H1 (cell line): Measurements from ENCODE around the gene UGT1A9. TPM values are rescaled to one million over a fixed set of nuclear protein-coding genes. Genes with fewer than 3 reads are reported as not detected.

Experiments
- CTCF ChIA-PET: fragments of 300-600 bp; sonication (Branson Sonifier 250); formaldehyde crosslinking; loops from one replicate; lab custom pipeline; 2021; ENCODE audit not compliant: partially characterized antibody; lab: Charles Lee
- POLR2A ChIA-PET: fragments of 300-600 bp; sonication (Branson Sonifier 250); formaldehyde crosslinking; loops from one replicate; lab custom pipeline; 2021; ENCODE audit warnings: inconsistent platforms; ENCODE audit not compliant: partially characterized antibody; lab: Charles Lee
- DNase-seq, 2 experiments: peaks; one replicate each; pipeline versions ENCODE4 v3.0.0 to v3.0.0-alpha.2; 2010 to 2022; ENCODE audit warnings: low spot score in 2 of 2, low read depth in 1 of 2, mixed read lengths in 1 of 2
- FAIRE-seq: peaks from 2 replicates; lab custom pipeline; 2011; peaks lifted over from hg19 to GRCh38; lab: Jason Lieb, UNC
- H2AFZ ChIP-seq: 2 replicates; pipeline ENCODE4 v1.8.1; 2012; ENCODE audit warnings: low read length, inconsistent platforms
- H2AK5ac ChIP-seq: 2 replicates; pipeline ENCODE4 v1.6.1; 2013; ENCODE audit warnings: low read depth, low read length
- H2BK120ac ChIP-seq: replicated peaks from 2 replicates; pipeline ENCODE3; 2013; ENCODE audit warnings: low read depth, low read length, inconsistent platforms
- H2BK12ac ChIP-seq: 2 replicates; pipeline ENCODE4 v1.6.1; 2013; ENCODE audit warnings: low read depth, low read length
- H2BK15ac ChIP-seq: 2 replicates; pipeline ENCODE4 v1.6.1; 2013; ENCODE audit warnings: low read length
- H2BK20ac ChIP-seq: 2 replicates; pipeline ENCODE4 v1.6.1; 2013; ENCODE audit warnings: low read length
- H2BK5ac ChIP-seq: 2 replicates; pipeline ENCODE4 v1.6.1; 2013; ENCODE audit warnings: low read depth, low read length
- H3K14ac ChIP-seq: 2 replicates; pipeline ENCODE4 v1.6.1; 2013; ENCODE audit warnings: inconsistent platforms; ENCODE audit not compliant: insufficient read length
- H3K18ac ChIP-seq: 2 replicates; pipeline ENCODE4 v1.6.1; 2013; ENCODE audit warnings: low read length; ENCODE audit errors: extremely low read depth
- H3K23ac ChIP-seq: 2 replicates; pipeline ENCODE4 v1.6.1; 2013; ENCODE audit warnings: inconsistent platforms; ENCODE audit not compliant: insufficient read length
- H3K23me2 ChIP-seq: 2 replicates; pipeline ENCODE4 v1.6.1; 2013; ENCODE audit warnings: low read depth, low read length
- H3K27ac ChIP-seq: 2 replicates; pipeline ENCODE4 v1.6.1; 2011; ENCODE audit warnings: low read depth, low read length, inconsistent platforms
- H3K27me3 ChIP-seq, 4 experiments: replicated peaks in 1 of 4; 1 replicate in 1 of 4; 2 replicates in 3 of 4; pipeline versions ENCODE4 v1.6.1 to v1.8.1; 2011 to 2013; ENCODE audit warnings: low read length in 3 of 4, mild to moderate bottlenecking in 3 of 4, inconsistent platforms in 2 of 4, mixed read lengths in 2 of 4, moderate library complexity in 1 of 4; ENCODE audit not compliant: control insufficient read depth in 3 of 4, insufficient read depth in 3 of 4; ENCODE audit errors: extremely low read depth in 1 of 4
- H3K36me3 ChIP-seq, 4 experiments: 2 replicates each; pipeline versions ENCODE4 v1.6.1 to v1.8.1; 2011 to 2013; ENCODE audit warnings: mild to moderate bottlenecking in 4 of 4, low read length in 3 of 4, moderate library complexity in 2 of 4, control low read depth in 1 of 4, inconsistent platforms in 1 of 4; ENCODE audit not compliant: insufficient read depth in 4 of 4, control insufficient read depth in 2 of 4
- H3K4ac ChIP-seq: replicated peaks from 2 replicates; pipeline ENCODE3; 2013; ENCODE audit warnings: low read length, low read depth, mixed read lengths, inconsistent platforms; ENCODE audit not compliant: insufficient read length
- H3K4me1 ChIP-seq, 4 experiments: replicated peaks in 1 of 4; 1 replicate in 1 of 4; 2 replicates in 3 of 4; pipeline versions ENCODE4 v1.6.1 to v1.8.1; 2011 to 2013; ENCODE audit warnings: low read length in 3 of 4, inconsistent platforms in 2 of 4, mixed read lengths in 1 of 4; ENCODE audit not compliant: insufficient read depth in 4 of 4, control insufficient read depth in 3 of 4
- H3K4me2 ChIP-seq, 2 experiments: 2 replicates each; pipeline versions ENCODE4 v1.6.1 to v1.8.1; 2011 to 2013; ENCODE audit warnings: low read depth in 2 of 2, low read length in 2 of 2, control low read depth in 1 of 2, inconsistent platforms in 1 of 2, mild to moderate bottlenecking in 1 of 2; ENCODE audit not compliant: insufficient read depth in 1 of 2
- H3K4me3 ChIP-seq, 4 experiments: fragments of 200-600, 300-600 bp in 1 of 4; sonication (generic), shearing (Covaris generic), sonication (Bioruptor Twin) in 1 of 4; 2 replicates each; pipeline versions ENCODE4 v1.5.1 to v1.8.1; 2011 to 2016; ENCODE audit warnings: low read length in 4 of 4, low read depth in 3 of 4, control low read depth in 2 of 4, inconsistent platforms in 2 of 4, mild to moderate bottlenecking in 2 of 4, mixed read lengths in 1 of 4, moderate library complexity in 1 of 4; ENCODE audit not compliant: insufficient read depth in 2 of 4; ENCODE audit errors: extremely low read depth in 1 of 4
- H3K56ac ChIP-seq: replicated peaks from 2 replicates; pipeline ENCODE3; 2013; ENCODE audit warnings: low read depth, mild to moderate bottlenecking, mixed read lengths, low read length, inconsistent platforms; ENCODE audit not compliant: insufficient read length
- H3K79me1 ChIP-seq: 2 replicates; pipeline ENCODE4 v1.6.1; 2013; ENCODE audit warnings: low read depth, low read length, control low read depth
- H3K79me2 ChIP-seq, 2 experiments: 2 replicates each; pipeline versions ENCODE4 v1.6.1 to v1.8.1; 2012 to 2013; ENCODE audit warnings: low read length in 2 of 2, mild to moderate bottlenecking in 2 of 2, inconsistent platforms in 1 of 2; ENCODE audit not compliant: insufficient read depth in 2 of 2, control insufficient read depth in 1 of 2
- H3K9ac ChIP-seq, 4 experiments: replicated peaks in 1 of 4; 1 replicate in 1 of 4; 2 replicates in 3 of 4; pipeline versions ENCODE4 v1.6.1 to v1.8.1; 2011 to 2013; ENCODE audit warnings: low read depth in 3 of 4, low read length in 3 of 4, control low read depth in 2 of 4, mild to moderate bottlenecking in 2 of 4, moderate library complexity in 2 of 4, inconsistent platforms in 1 of 4; ENCODE audit errors: extremely low read depth in 1 of 4
- H3K9me3 ChIP-seq, 2 experiments: 2 replicates each; pipeline versions ENCODE4 v1.6.1 to v1.8.1; 2012 to 2013; ENCODE audit warnings: mild to moderate bottlenecking in 2 of 2, moderate library complexity in 2 of 2, control low read depth in 1 of 2, inconsistent platforms in 1 of 2, low read depth in 1 of 2, low read length in 1 of 2, mixed read lengths in 1 of 2; ENCODE audit not compliant: insufficient read depth in 2 of 2
- H4K20me1 ChIP-seq, 2 experiments: replicated peaks in 1 of 2; 2 replicates each; pipeline versions ENCODE3 to v1.8.1; 2011 to 2013; ENCODE audit warnings: inconsistent platforms in 2 of 2, low read length in 2 of 2, mild to moderate bottlenecking in 1 of 2; ENCODE audit not compliant: insufficient read depth in 2 of 2, control insufficient read depth in 1 of 2
- H4K5ac ChIP-seq: 2 replicates; pipeline ENCODE4 v1.6.1; 2013; ENCODE audit warnings: low read length, low read depth, mixed read lengths, inconsistent platforms; ENCODE audit not compliant: insufficient read length
- H4K8ac ChIP-seq: 2 replicates; pipeline ENCODE4 v1.8.0; 2013; ENCODE audit warnings: mild to moderate bottlenecking, moderate library complexity, low read length, inconsistent platforms; ENCODE audit not compliant: insufficient read depth; ENCODE audit errors: extremely low read depth
- H4K91ac ChIP-seq: replicated peaks from 2 replicates; pipeline ENCODE3; 2013; ENCODE audit warnings: low read length, mixed read lengths, inconsistent platforms; ENCODE audit not compliant: insufficient read length
- ASH2L ChIP-seq: fragments of 200-600, 300-600 bp; sonication (generic); IDR thresholded peaks from one replicate; pipeline ENCODE4 v1.7.1; 2017; ENCODE audit warnings: low read length
- BCL11A ChIP-seq, 2 experiments: IDR thresholded peaks; one replicate each; pipeline ENCODE4 v1.6.1; 2011; ENCODE audit warnings: low read depth in 2 of 2, low read length in 2 of 2, mild to moderate bottlenecking in 2 of 2
- CTBP2 ChIP-seq: IDR thresholded peaks from 2 replicates; pipeline ENCODE4 v1.7.0; 2011; ENCODE audit warnings: borderline replicate concordance, mild to moderate bottlenecking, moderate library complexity, mixed read lengths, low read length; ENCODE audit not compliant: insufficient read depth, insufficient read length
- HDAC2 ChIP-seq, 2 experiments: fragments of 300-600 bp in 1 of 2; sonication (generic) in 1 of 2; IDR thresholded peaks; 2 replicates each; pipeline ENCODE4 v1.6.1; 2011 to 2012; ENCODE audit warnings: low read depth in 2 of 2, low read length in 2 of 2, mild to moderate bottlenecking in 2 of 2, moderate library complexity in 2 of 2, borderline replicate concordance in 1 of 2, inconsistent platforms in 1 of 2
- MAFK ChIP-seq: IDR thresholded peaks from 2 replicates; pipeline ENCODE4 v1.6.1; 2012; ENCODE audit warnings: low read depth, mild to moderate bottlenecking, improper control_type of control experiment, low read length
- MAX ChIP-seq: IDR thresholded peaks from 2 replicates; pipeline ENCODE4 v1.6.1; 2012; ENCODE audit warnings: inconsistent platforms
- NANOG ChIP-seq: IDR thresholded peaks from 2 replicates; pipeline ENCODE4 v1.6.1; 2011; ENCODE audit warnings: low read length, low read depth, mild to moderate bottlenecking, inconsistent platforms; ENCODE audit not compliant: insufficient read depth, poor library complexity, severe bottlenecking
- POU5F1 ChIP-seq: IDR thresholded peaks from 2 replicates; pipeline ENCODE4 v1.6.1; 2011; ENCODE audit warnings: low read depth, mild to moderate bottlenecking, low read length, moderate library complexity
- RFX5 ChIP-seq: IDR thresholded peaks from 2 replicates; pipeline ENCODE4 v1.6.1; 2011; ENCODE audit warnings: low read depth, low read length, improper control_type of control experiment, borderline replicate concordance
- SIN3A ChIP-seq, 2 experiments: IDR thresholded peaks in 1 of 2; conservative IDR thresholded peaks in 1 of 2; 2 replicates each; pipeline ENCODE4 v1.6.1; 2011 to 2012; ENCODE audit warnings: low read length in 2 of 2, improper control_type of control experiment in 1 of 2, low read depth in 1 of 2, mild to moderate bottlenecking in 1 of 2
- TAF1 ChIP-seq: IDR thresholded peaks from 2 replicates; pipeline ENCODE4 v1.6.1; 2011; ENCODE audit warnings: mild to moderate bottlenecking, low read depth, low read length
- YY1 ChIP-seq: IDR thresholded peaks from 2 replicates; pipeline ENCODE4 v1.6.1; 2011; ENCODE audit warnings: low read depth, mild to moderate bottlenecking, low read length
- WGBS, 2 experiments: shearing (Covaris generic) in 1 of 2; methylation state at CpG; one replicate each; pipeline versions ENCODE4 v1.1.6 to v1.1.7; 2013 to 2015; ENCODE audit warnings: low lambda C conversion rate in 2 of 2, mixed read lengths in 2 of 2, inconsistent platforms in 1 of 2, low coverage in 1 of 2, missing lambda C conversion rate in 1 of 2; ENCODE audit not compliant: insufficient replicate concordance in 2 of 2, insufficient coverage in 1 of 2, insufficient read length in 1 of 2; ENCODE audit errors: extremely low coverage in 1 of 2, missing lambda C conversion rate in 1 of 2; 5-methylcytosine and 5-hydroxymethylcytosine counted together
- polyA plus RNA-seq, 7 experiments: library from polyadenylated mRNA; depleted of rRNA in 3 of 7; stranded (reverse) in 5 of 7; unstranded in 2 of 7; fragments of >200 nt in 5 of 7; fragments of 200-250 nt in 2 of 7; gene quantifications; 1 replicate in 5 of 7; 2 replicates in 1 of 7; 4 replicates in 1 of 7; pipeline versions ENCODE4 v1.2.1 to v1.2.3, GENCODE V29; 2011 to 2013; ENCODE audit warnings: missing spikeins in 2 of 7, mixed read lengths in 2 of 7
- total RNA-seq: library from RNA; stranded (reverse); fragmentation: NEBNext Ultra II Directional; extraction: Animal tissue kit (Norgen Biotek cat#: 25700); gene quantifications from 2 replicates; pipeline ENCODE4 v1.2.1, GENCODE V29; 2021

Gene UGT1A9
- total and polyA plus RNA-seq, 2 of the 8 experiments (the other 6 are each of a cell fraction or from before 2014, with no cell fraction given), result not detected

- Histone ChIP-seq H2BK20ac (no peak overlapping the region), H2BK15ac (no peak overlapping the region), H3K4me1 (no peaks in the 10 kb centered on the region), H4K5ac (no peak overlapping the region), H2AK5ac (no peak overlapping the region), H3K9ac (no peak overlapping the region), H3K4ac (no peak overlapping the region), H4K91ac (no peak overlapping the region), H3K79me1 (no peaks in the 10 kb centered on the region), H3K23me2 (no peaks in the 10 kb centered on the region), H3K56ac (no peak overlapping the region), H3K4me2 (no peak overlapping the region), H3K79me2 (no peaks in the 10 kb centered on the region), H2BK12ac (no peak overlapping the region; the same call in 1 of the 2 replicates), H3K27me3 (peaks cover 0 to 1% (median 0%) of the 10 kb centered on the region in 4 experiments; a peak in 1 of 7 replicates), H3K23ac (no peak overlapping the region), H3K27ac (no peak overlapping the region), H3K36me3 (no peaks in the 10 kb centered on the region), H4K8ac (no peak overlapping the region), H3K4me3 (no peak overlapping the region), H3K18ac (no peak overlapping the region), H2BK5ac (no peak overlapping the region), H4K20me1 (no peaks in the 10 kb centered on the region), H3K9me3 (no peaks in the 10 kb centered on the region), H2BK120ac (no peak overlapping the region), H2AFZ (0 out of 2 replicates have a peak overlapping the region, but pooled peaks have one; percentile 24), H3K14ac (no peak overlapping the region)
- CTCF ChIA-PET, result interaction anchor here (0.6 to 0.7 kb wide), 4 partner anchors 108 to 309 kb away, joined by 3 to 4 read pairs (median 4); no protein-coding TSS in a partner anchor
- DNase-seq (no peak), FAIRE-seq (no peak)
- 100% methylated on average over 1 of the region's 1 CpG; no CpG with 5 or more reads in 1 of the 2 experiments for WGBS, 2 experiments
- TF ChIP-seq RFX5 (no peak), HDAC2 (IDR thresholded peaks at IDR 0.05; ENCODE audit: borderline replicate concordance in 1 of 2, low read depth in 2 of 2, low read length in 2 of 2) (no peak), POU5F1 (no peak), CTBP2 (no peak), MAX (no peak), NANOG (no peak), YY1 (no peak), ASH2L (no peak), TAF1 (no peak), BCL11A (IDR thresholded peaks at IDR 0.05; ENCODE audit: low read depth in 2 of 2, low read length in 2 of 2) (no peak), SIN3A (conservative IDR thresholded peaks at IDR 0.05 in 1 of 2, IDR thresholded peaks at IDR 0.05 in 1 of 2; ENCODE audit: low read depth in 1 of 2, low read length in 2 of 2) (no peak), MAFK (no peak)
- POLR2A ChIA-PET, result no interaction called here
Observed at GRCh38 chr2:233706720-233707119, 35.0 kb downstream of the UGT1A9 start.
